ENCODE measurements around the gene OR8U1. TPM values are rescaled to one million over a fixed set of nuclear protein-coding genes. Genes with fewer than 3 reads are reported as not detected.
"Not testable (repeated sequence)": the region's sequence is repeated elsewhere in the genome, so short reads cannot be mapped to it uniquely, and the experiment has no call there.

Gene OR8U1
- total RNA-seq, 1 donor, result not detected

- Histone ChIP-seq H3K9me3 (ENCODE audit: low read depth, low read length) (peaks cover 3% of the 10 kb centered on the region), H3K36me3 (ENCODE audit: insufficient read depth, low read length) (no peaks in the 10 kb centered on the region), H3K4me2 (ENCODE audit: insufficient read depth, low read length) (no peak overlapping the region), H3K4me1 (ENCODE audit: insufficient read depth, low read length) (no peaks in the 10 kb centered on the region), H3K4me3 (ENCODE audit: insufficient read depth, low read length) (no peak overlapping the region), H3K27me3 (ENCODE audit: insufficient read depth, low read length) (no peaks in the 10 kb centered on the region), H3K27ac (ENCODE audit: low read depth, low read length) (no peak overlapping the region), H4K20me1 (ENCODE audit: insufficient read depth, low read length) (no peaks in the 10 kb centered on the region), H3K79me2 (ENCODE audit: insufficient read depth, low read length) (no peaks in the 10 kb centered on the region), H2AFZ (ENCODE audit: low read length) (no peak overlapping the region)
- no peak for DNase-seq (ENCODE audit: insufficient read length, low spot score, missing footprints)
- TF ChIP-seq CTCF (IDR thresholded peaks at IDR 0.05; ENCODE audit: extremely low read depth, low read depth, low read length), result no peak
These were observed 20.6 kb downstream of the OR8U1 start for GRCh38 chr11:56396047-56396446.

- not testable (repeated sequence) for H3K4me1 ChIP-seq (ENCODE audit: insufficient read depth, low read length); H2AFZ ChIP-seq (ENCODE audit: low read length); H3K36me3 ChIP-seq (ENCODE audit: insufficient read depth, low read length); H4K20me1 ChIP-seq (ENCODE audit: insufficient read depth, low read length); H3K9me3 ChIP-seq (ENCODE audit: low read depth, low read length); H3K79me2 ChIP-seq (ENCODE audit: insufficient read depth, low read length); H3K4me3 ChIP-seq (ENCODE audit: insufficient read depth, low read length); H3K4me2 ChIP-seq (ENCODE audit: insufficient read depth, low read length); H3K27me3 ChIP-seq (ENCODE audit: insufficient read depth, low read length); DNase-seq (ENCODE audit: insufficient read length, low spot score, missing footprints); H3K27ac ChIP-seq (ENCODE audit: low read depth, low read length)
These were observed 26.5 kb downstream of the OR8U1 start for GRCh38 chr11:56401858-56402461.

- no peak overlapping the region for H2AFZ ChIP-seq (ENCODE audit: low read length)
- H4K20me1 ChIP-seq (ENCODE audit: insufficient read depth, low read length), result no peaks in the 10 kb centered on the region
- H3K27me3 ChIP-seq (ENCODE audit: insufficient read depth, low read length), result no peaks in the 10 kb centered on the region
- H3K36me3 ChIP-seq (ENCODE audit: insufficient read depth, low read length), result no peaks in the 10 kb centered on the region
- H3K27ac ChIP-seq (ENCODE audit: low read depth, low read length), result no peak overlapping the region
- no peak for TF ChIP-seq CTCF (IDR thresholded peaks at IDR 0.05; ENCODE audit: extremely low read depth, low read depth, low read length)
- no peak overlapping the region for H3K4me3 ChIP-seq (ENCODE audit: insufficient read depth, low read length)
- DNase-seq (ENCODE audit: insufficient read length, low spot score, missing footprints), result no peak
- no peaks in the 10 kb centered on the region for H3K4me1 ChIP-seq (ENCODE audit: insufficient read depth, low read length)
- H3K79me2 ChIP-seq (ENCODE audit: insufficient read depth, low read length), result no peaks in the 10 kb centered on the region
- H3K4me2 ChIP-seq (ENCODE audit: insufficient read depth, low read length), result no peak overlapping the region
- H3K9me3 ChIP-seq (ENCODE audit: low read depth, low read length), result peaks cover 3% of the 10 kb centered on the region
These were observed 29.0 kb downstream of the OR8U1 start for GRCh38 chr11:56404393-56404792.

- Histone ChIP-seq H3K36me3 (ENCODE audit: insufficient read depth, low read length) (no peaks in the 10 kb centered on the region), H4K20me1 (ENCODE audit: insufficient read depth, low read length) (no peaks in the 10 kb centered on the region), H3K79me2 (ENCODE audit: insufficient read depth, low read length) (no peaks in the 10 kb centered on the region), H2AFZ (ENCODE audit: low read length) (no peak overlapping the region), H3K27ac (ENCODE audit: low read depth, low read length) (no peak overlapping the region), H3K4me2 (ENCODE audit: insufficient read depth, low read length) (no peak overlapping the region), H3K4me1 (ENCODE audit: insufficient read depth, low read length) (no peaks in the 10 kb centered on the region), H3K27me3 (ENCODE audit: insufficient read depth, low read length) (no peaks in the 10 kb centered on the region), H3K9me3 (ENCODE audit: low read depth, low read length) (no peaks in the 10 kb centered on the region), H3K4me3 (ENCODE audit: insufficient read depth, low read length) (no peak overlapping the region)
- no peak for TF ChIP-seq CTCF (IDR thresholded peaks at IDR 0.05; ENCODE audit: extremely low read depth, low read depth, low read length)
- DNase-seq (ENCODE audit: insufficient read length, low spot score, missing footprints), result no peak
These were observed 35.4 kb downstream of the OR8U1 start for GRCh38 chr11:56410801-56411200.

All from osteoblast (primary cell).